Motor neuron (in vitro differentiated cells): ENCODE results near the gene TMCO5A. TPM values are rescaled to one million over a fixed set of nuclear protein-coding genes. Genes with fewer than 3 reads are reported as not detected.

Experiments used
- ATAC-seq, 8 experiments: fragments of 200-7000 bp; cut with Tn5 transposase; replicated peaks in 6 of 8; 2 replicates each; pipeline ENCODE4 v1.8.0; 2021; ENCODE audit warnings: mild to moderate bottlenecking in 8 of 8, moderate library complexity in 8 of 8
- H3K27ac ChIP-seq, 2 donors: fragments of 250-450 bp; sonication (Bioruptor Pico); 2 replicates each; pipeline ENCODE4 v1.9.0; 2021; ENCODE audit warnings: antibody characterized with exemption in 2 of 2, mild to moderate bottlenecking in 2 of 2, moderate library complexity in 1 of 2
- H3K4me1 ChIP-seq, 2 donors: fragments of 250-450 bp; sonication (Bioruptor Pico); replicated peaks in 1 of 2; 2 replicates each; pipeline ENCODE4 v1.6.1; 2021; ENCODE audit warnings: antibody characterized with exemption in 2 of 2, mild to moderate bottlenecking in 2 of 2, moderate library complexity in 1 of 2
- H3K4me3 ChIP-seq, 5 donors: fragments of 250-450 bp; sonication (Bioruptor Pico); 2 replicates each; pipeline ENCODE4 v1.9.0; 2021; ENCODE audit warnings: antibody characterized with exemption in 5 of 5, mild to moderate bottlenecking in 5 of 5, moderate library complexity in 4 of 5
- WGBS, 10 experiments: fragments of 450-650 bp; shearing (Covaris generic); methylation state at CpG; one replicate each; pipeline ENCODE4 v1.0.0; 2022; 5-methylcytosine and 5-hydroxymethylcytosine counted together
- in situ Hi-C, 9 experiments: fragments of 400-800 bp; cut with MboI; loops; one replicate each; pipeline ENCODE4 v1.15.0; 2021; ENCODE audit warnings: low sequenced_read_pairs in 9 of 9, low pct_unique_long_range_greater_than_20kb in 2 of 9; ENCODE audit not compliant: unreplicated experiment in 9 of 9
- total RNA-seq, 8 experiments: library from RNA; unstranded; fragments of 300-600 nt; gene quantifications; 2 replicates each; pipeline versions ENCODE4 v1.2.3 to v1.2.4, GENCODE V29; 2022

The TMCO5A gene
- total RNA-seq, 8 experiments from 2014 or later = 0.10 to 0.76 (median 0.28) TPM; not detected in 4

DNA sequence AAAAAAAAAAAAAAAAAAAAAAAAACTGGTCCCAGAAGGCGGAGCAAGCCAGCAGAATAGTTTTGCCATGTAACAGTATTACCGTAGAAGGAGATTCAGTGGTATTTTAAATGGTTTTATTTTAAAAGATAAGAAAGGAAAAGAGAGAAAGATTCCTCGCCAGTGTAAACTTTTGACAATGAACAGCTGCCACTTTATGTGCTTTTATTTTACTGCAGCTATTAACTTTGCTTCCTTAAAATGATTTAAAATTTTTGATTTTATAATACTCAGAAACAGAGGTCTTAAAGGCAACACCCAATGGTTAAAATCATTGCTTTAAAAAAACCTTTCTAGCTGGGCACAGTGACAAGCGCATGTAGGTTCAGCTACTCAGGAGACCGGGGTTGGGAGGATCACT is 46.8 kb downstream of the TMCO5A start:
- H3K27ac ChIP-seq = no peak overlapping the region
- 48 to 95% (median 90%) methylated on average over 4 to 5 of the region's 5 CpGs for WGBS, 10 experiments
- in situ Hi-C loops = loop anchor here in 6 of 9 experiments (25.0 kb wide), 2 partner anchors 381 to 706 kb away; no protein-coding TSS in a partner anchor
- no peak for ATAC-seq
- H3K4me3 ChIP-seq = no peak overlapping the region
- no peaks in the 10 kb centered on the region for H3K4me1 ChIP-seq

DNA sequence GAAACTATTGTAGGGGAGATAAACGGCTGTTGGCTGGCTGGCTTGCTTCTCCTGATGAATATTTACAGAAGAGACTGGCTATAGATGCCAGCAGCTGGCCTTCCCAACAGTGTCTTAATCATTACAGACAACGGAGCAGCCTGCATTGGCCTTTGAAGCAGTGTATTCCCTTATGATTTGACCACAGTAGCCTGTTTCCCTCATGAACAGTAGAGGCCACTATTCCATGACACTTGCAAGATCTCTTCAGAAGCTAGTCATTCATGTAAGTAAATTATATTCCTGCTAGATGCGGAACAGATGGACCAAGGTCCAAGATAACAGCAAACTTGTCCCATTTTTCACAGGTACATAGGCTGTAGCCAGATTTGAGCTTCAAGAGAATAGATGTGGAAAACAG is 47.3 kb downstream of the TMCO5A start:
- peak; percentile 74 to 98 (median 89) for ATAC-seq
- Histone ChIP-seq H3K27ac (no peak overlapping the region), H3K4me1 (no peaks in the 10 kb centered on the region), H3K4me3 (no peak overlapping the region)
- in situ Hi-C loops = loop anchor here in 6 of 9 experiments (25.0 kb wide), 2 partner anchors 381 to 706 kb away; no protein-coding TSS in a partner anchor
- 0 to 60% (median 38%) methylated on average over 1 to 3 of the region's 3 CpGs; no CpG with 5 or more reads in 1 of the 10 experiments for WGBS, 10 experiments

DNA sequence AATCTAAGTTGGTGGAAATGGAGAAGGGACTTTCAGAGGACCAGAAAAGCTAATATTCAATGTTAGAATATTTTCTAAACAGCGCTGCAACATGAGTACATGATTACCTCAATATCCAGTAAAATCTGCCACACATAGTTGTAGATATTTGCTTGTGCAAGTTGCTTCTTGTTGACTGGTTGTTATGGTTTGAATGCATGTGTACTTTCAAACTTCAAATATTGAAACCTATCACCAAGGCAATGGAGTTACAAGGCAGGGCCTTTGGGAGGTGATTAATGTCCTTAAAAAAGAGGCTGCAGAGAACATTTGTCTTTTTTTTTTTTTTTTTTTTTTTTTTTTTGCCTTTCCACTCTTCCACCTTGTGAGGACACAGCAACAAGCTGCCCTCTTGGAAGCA is 49.9 kb downstream of the TMCO5A start:
- no peak overlapping the region for H3K27ac ChIP-seq
- H3K4me3 ChIP-seq = no peak overlapping the region
- WGBS, 10 experiments = 27 to 100% (median 100%) methylated on average over 1 of the region's 1 CpG; no CpG with 5 or more reads in 3 of the 10 experiments
- no peaks in the 10 kb centered on the region for H3K4me1 ChIP-seq
- in situ Hi-C loops = loop anchor here in 6 of 9 experiments (25.0 kb wide), 2 partner anchors 378 to 703 kb away; no protein-coding TSS in a partner anchor
- ATAC-seq = no peak

DNA sequence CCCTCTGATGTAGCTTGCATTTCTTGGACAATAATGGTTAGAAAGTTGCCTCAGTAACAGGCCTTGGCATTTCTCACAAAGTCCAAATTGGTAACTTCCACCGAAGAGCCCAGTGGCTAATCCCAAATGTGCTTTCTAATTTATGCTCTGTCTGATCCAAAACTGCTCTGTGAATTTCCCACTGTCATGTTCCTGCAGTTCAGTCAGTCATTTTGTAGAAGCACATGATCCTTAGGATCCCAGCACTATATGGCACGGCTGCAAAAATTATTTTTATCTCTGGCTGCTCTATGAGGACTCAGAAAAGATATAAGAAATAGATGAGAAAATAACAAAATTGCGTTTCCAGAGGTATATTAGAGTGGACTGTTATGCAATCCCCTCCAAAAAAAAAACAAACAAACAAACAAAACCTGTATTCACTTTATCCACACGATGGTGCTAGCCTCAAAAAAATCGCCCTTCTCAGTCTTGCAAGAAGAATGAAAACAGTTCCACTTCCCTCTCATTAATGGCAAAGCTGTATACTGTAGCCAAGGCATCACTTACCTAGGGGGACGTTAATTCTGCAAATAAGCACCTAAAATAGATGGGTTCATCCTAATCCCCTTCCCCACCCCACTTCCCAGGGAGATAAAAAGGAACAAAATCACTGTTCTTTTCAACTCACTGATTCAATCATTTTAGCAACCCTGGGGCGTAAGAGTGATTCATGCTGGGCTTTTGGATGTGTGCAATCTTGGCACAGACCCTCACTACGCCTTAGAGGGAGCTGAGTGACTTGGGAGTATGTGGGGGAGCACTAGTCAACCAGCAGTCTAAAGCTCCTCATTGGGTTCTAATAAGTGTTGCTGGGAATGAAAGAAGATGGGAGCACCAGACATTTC is 61.3 kb downstream of the TMCO5A start:
- in situ Hi-C loops = loop anchor here in 7 of 9 experiments (10.0 to 25.0 kb wide), 6 partner anchors 367 to 692 kb away; no protein-coding TSS in a partner anchor
- Histone ChIP-seq H3K27ac (no peak overlapping the region), H3K4me1 (no peaks in the 10 kb centered on the region), H3K4me3 (no peak overlapping the region)
- ATAC-seq = peak; percentile 69 to 90 (median 84)
- 0 to 50% (median 9%) methylated on average over 2 to 7 of the region's 8 CpGs for WGBS, 10 experiments
